GM12892 (cell line): Measurements from ENCODE around the gene DCLK2.

ENCODE experiments used
- POLR2A ChIP-seq: IDR thresholded peaks from 2 replicates; pipeline ENCODE4 v1.6.1; 2011; ENCODE audit warnings: low read depth, low read length, control low read depth
- POLR2AphosphoS5 ChIP-seq: IDR thresholded peaks from 2 replicates; pipeline ENCODE4 v1.6.1; 2011; ENCODE audit warnings: low read depth, low read length, control low read depth
- TAF1 ChIP-seq: IDR thresholded peaks from 2 replicates; pipeline ENCODE4 v1.6.1; 2011; ENCODE audit warnings: low read depth, mild to moderate bottlenecking, control low read depth, low read length, borderline replicate concordance

GRCh38 chr4:150106886-150107285, 28.6 kb downstream of the DCLK2 start:
- no peak for TF ChIP-seq POLR2A
- TF ChIP-seq POLR2AphosphoS5, result no peak
- no peak for TF ChIP-seq TAF1
